GDM1 (cell line): ENCODE measurements around the gene DUSP21.
A peak's percentile ranks its signal among the peaks of the same experiment; 100 is the strongest.
"Not testable (repeated sequence)": the region's sequence is repeated elsewhere in the genome, so short reads cannot be mapped to it uniquely, and the experiment has no call there.

Source experiments
- DNase-seq: peaks from one replicate; lab custom pipeline; 2025; lab: John Stamatoyannopoulos, UW

DUSP21 gene

DNA sequence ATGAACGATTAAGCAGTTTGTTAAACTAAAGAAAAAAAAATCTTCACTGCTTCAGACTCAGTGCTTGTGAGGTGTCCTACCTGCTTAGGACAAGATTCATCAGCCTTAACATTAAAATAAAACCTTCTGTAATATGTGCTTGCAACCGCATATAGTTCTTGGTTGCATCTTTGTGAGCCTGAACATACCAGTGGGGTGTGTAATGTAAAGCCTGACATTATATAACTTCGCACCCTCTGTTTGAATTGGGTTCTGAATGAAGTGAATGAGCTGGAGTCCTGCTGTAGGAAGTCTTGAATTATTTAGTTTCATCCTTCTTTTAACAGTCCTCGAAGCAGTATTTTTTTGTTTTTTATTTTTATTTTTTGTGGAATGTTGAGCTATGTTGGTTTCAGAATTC, 32.3 kb downstream of the DUSP21 start:
- DNase-seq, result no peak

DNA sequence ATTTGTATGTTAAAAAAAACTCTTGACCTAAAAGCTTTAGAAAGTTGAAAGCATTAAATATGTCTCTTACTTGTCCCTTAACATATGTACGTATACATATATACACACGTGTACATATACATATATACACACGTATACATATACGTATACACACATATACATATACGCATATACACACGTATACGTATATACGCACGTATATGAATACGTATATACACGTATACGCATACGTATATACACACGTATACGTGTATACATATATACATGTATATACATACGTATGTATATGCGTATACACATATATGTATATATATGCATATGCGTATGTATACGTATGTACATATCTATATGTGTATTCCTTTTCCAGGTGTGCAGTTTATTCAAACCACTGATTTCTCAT, 32.9 kb downstream of the DUSP21 start:
- no peak for DNase-seq

DNA sequence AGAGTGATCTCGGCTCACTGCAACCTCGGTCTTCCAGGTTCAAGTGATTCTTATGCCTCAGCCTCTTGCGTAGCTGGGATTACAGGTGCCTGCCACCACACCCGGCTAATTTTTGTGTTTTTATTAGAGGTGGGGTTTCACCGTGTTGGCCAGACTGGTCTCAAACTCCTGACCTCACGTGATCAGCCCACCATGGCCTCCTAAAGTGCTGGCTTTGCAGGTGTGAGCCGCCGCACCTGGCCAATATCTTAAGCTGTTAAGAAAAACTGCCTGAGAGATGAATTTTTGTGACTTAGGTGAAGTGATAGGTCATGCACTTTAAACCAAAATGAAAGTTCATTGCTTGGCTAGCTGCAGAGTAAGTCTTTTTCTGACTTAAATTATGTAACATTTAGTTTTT, 35.0 kb downstream of the DUSP21 start:
- DNase-seq, result no peak

DNA sequence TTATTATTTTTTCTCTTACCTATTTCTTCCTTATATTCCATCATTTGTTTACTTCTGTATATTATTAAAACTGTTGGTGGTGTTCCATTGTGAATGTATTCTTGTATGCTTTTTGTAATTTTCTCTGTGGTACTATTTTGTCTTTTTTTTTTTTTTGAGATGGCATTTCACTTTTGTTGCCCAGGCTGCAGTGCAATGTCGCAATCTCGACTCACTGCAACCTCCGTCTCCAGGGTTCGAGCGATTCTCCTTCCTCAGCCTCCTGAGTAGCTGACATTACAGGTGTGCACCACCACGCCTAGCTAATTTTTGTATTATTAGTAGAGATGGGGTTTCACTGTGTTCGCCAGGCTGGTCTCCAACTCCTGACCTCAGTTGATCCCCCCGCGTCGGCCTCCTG, 37.7 kb downstream of the DUSP21 start:
- no peak for DNase-seq

DNA sequence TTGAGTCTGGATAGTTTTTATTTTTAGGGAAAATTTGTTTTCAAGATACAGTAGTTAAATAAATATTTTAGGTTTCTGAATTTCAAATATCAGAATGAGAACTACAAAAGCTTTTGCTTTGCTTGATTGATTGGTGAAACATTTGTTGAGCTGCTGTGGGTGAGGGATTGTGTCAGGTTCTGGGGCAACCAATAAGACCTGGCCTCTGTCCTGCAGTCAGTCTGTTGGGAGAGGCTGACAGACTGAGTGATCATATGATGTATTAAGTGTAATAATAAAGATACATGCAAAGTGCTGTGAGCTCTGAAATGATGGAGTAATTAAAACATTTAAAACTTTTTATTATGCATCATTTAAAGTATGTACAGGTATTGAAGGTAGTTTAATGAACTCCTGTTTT, 38.8 kb downstream of the DUSP21 start:
- no peak for DNase-seq

DNA sequence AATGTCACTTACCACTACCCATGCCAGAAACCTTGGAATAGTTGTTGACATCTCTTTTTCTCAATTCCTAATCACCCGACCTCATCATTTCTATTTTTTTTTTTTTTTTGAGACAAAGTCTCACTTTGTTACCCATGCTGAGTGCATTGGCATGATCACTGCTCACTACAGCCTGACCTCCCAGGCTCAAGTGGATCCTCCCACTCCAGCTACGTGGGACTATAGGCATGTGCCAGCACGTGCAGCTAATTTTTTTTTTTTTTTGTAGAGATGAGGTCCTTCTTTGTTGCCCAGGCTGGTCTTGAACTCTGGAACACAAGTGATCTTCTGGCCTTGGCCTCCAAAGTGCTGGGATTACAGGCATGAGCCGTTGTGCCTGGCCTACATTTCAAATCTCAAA, 41.1 kb downstream of the DUSP21 start:
- no peak for DNase-seq

DNA sequence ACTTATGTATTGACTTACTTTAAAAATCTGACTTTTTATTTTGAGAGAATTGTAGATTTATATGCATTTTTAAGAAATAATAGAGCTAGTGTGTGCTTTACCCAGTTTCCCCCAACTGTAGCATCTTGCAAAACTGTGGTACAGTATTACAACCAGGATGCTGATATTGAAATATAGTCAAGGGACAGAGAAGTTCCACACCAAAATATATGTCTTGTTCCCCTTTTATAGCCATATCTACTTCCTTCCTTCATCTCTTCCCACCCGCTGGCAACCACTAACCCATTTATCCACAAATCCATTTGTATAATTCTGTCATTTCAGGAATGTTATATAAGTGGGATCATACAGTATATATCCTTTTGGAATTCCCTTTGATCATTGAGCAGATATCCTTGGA, 46.0 kb downstream of the DUSP21 start:
- peak; percentile 16 for DNase-seq

DNA sequence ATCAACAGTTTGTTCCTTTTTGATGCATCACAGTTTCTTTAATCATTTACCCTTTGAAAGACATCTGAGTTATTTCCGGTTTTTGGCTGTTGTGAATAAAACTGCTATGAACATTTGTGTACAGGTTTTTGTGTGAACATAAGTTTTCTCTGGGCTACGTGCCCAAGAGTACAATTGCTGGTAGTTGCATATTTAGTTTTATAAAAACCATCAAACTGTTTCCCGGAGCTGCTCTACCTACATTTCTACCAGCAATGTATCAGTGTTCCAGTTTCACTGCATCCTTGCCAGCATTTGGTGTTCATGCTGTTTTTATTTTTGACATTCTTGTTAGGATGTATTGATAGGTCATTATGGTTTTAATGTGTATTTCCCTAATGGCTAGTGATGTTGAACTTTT, 46.4 kb downstream of the DUSP21 start:
- DNase-seq, result no peak

DNA sequence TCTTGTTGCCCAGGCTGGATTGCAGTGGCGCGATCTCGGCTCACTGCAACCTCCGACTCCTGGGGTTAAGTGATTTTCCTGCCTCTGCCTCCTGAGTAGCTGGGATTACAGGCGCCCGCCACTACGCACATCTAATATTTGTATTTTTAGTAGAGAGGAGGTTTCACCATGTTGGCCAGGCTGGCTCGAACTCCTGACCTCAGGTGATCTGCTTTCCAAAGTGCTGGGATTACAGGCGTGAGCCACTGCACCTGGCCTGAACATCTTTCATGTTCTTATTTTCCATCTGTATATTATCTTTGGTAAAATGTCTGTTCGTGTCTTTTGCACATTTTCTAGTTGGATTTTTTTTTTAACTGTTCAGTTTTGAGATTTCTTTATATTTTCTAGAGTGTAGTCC, 46.9 kb downstream of the DUSP21 start:
- DNase-seq, result not testable (repeated sequence)

DNA sequence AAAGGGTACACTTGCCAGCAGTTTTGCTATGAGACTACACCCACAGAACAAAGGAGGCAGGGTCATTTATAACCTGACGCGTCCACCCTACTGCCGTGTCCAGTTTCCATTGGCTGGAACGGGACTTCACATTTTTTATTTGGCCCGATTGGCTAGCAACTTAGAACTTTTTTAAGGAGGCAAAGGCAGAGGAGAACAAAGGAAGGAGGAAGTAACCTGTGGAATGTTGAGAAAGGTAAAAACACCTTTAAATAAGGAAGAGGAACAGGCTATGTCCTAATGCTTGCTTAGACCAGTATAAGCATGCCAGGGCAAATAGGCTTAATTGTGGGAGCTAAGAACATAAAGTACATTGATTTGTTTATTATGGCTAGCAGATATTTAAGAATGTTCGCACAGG, 47.8 kb downstream of the DUSP21 start:
- no peak for DNase-seq
